ENCODE data around the gene ZNF764.
"Not testable (repeated sequence)": the region's sequence is repeated elsewhere in the genome, so short reads cannot be mapped to it uniquely, and the experiment has no call there.

The ZNF764 gene

DNA sequence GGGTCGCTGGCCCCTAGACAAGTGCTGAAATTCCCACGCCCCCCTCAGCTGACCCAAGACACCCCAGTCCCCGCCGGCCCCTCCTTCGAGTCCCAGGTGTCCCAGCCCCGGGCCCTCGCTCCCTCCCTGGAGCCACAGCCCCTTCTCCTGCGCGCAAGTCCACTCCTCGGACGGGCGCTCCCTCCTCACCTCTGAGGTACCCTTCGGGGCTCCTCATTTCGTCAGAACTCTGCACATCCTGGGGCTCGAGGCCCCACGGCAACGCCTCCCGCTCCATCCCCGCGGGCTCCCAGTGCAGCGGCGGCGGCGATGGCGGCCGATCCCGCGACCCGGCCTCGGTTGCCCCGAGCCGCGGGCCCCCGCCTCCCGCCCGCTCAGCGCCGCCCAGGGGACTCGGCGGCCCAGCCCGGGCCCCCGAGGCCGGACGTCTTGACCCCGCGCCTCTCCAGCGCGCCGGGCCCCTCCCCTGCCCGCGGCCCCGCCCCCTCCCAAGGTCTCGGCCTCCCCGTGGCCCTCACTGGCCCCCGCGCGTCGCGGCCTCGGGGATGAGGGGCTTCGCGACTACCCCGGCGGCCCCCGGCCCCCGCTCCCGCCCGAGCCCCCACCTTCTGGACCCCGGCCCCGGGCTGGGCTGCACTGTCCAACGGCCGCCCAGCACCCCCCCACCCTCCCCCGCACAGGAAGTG is 31.9 kb downstream of the ZNF764 start, which contains the start of gene ZNF768:
ZNF768 (minus strand) TSS at position 430 of the 686 bp plus-strand sequence; CDS start at position 277, 153 bp downstream.
- DNase-seq = peak; percentile 55

DNA sequence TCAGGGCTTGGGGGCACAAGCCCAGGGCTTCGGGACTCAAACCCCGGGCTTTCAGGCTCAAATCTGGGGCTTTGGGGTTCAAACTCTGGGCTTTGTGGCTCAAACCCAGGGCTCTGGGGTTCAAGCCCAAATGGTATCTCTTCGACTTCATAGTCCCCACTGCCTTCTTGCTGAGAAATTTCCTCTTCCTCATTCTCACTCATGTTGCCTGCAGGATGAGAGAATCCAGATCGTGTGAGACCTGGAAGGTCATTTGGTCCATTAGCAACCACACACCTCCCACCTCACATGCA is 32.4 kb downstream of the ZNF764 start:
- DNase-seq = no peak

GRCh38 chr16:30524575-30525568 is 33.3 kb downstream of the ZNF764 start:
- DNase-seq = no peak

GRCh38 chr16:30523768-30524574 is 34.2 kb downstream of the ZNF764 start:
- DNase-seq = no peak

GRCh38 chr16:30522702-30523463 is 35.3 kb downstream of the ZNF764 start:
- DNase-seq = not testable (repeated sequence)

DNA sequence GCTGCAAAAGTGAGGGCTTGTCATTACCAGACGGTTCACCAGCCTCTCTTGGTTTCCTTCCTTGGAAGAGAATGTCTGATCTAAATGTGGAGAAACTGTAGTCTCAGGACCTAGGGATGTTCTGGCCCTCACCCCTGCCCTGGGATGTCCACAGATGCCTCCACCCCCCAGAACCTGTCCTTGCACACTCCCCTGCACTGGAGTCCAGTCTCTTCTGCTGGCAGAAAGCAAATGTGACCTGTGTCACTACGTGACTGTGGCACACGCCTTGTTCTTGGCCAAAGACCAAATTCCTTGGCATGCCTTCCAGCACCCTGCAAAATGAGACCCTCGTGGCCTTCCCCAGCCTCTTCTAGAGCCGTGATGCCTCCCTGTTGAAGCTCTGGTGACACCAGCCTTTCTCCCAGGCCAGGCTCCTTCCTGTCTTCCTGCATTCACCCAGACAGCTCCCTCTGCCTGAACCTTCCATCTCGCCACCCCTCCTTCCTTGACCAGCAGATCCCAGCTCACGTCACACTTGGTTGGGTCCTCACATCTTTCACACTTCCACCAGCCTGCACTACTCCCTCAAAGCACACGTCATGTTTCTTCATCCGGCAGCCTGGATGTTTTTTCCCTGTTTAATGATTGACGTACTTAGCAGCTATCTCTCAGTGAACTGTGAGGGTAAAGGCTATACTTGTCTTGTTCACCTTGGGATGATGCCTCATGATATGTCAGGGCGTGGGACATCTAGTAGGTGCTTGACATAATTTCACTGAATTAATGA is 36.1 kb downstream of the ZNF764 start:
- DNase-seq = no peak

- DNase-seq = no peak
Observed at GRCh38 chr16:30521476-30521872, 36.7 kb downstream of the ZNF764 start.

GRCh38 chr16:30519120-30520049 is 38.8 kb downstream of the ZNF764 start:
- DNase-seq = no peak

DNA sequence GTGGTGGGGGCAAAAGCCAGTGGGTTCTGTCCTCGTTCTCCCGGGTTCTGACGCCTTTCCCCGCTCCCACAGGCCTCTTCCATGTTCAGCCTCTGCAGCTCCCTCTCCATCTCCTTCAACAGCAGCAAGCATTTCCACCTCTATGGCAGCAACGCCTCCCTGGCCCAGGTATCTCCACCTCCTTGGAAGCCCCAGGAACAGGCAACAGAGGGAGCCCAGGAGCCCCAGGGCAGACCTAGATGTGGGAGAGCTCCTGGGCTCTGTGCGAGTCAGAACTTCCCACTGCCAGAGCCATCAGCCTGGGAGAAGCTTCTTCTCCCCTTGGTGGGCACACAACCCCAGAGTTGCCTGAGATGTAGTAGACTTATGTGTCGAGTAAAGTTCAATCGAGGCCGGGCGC is 39.6 kb downstream of the ZNF764 start:
- DNase-seq = no peak

- no peak for DNase-seq
Observed at GRCh38 chr16:30515275-30515674, 42.9 kb downstream of the ZNF764 start.

GRCh38 chr16:30511509-30511908 is 46.7 kb downstream of the ZNF764 start:
- no peak for DNase-seq

- no peak for DNase-seq
Observed at GRCh38 chr16:30510376-30510938, 47.7 kb downstream of the ZNF764 start.

GRCh38 chr16:30509081-30509765 is 49.0 kb downstream of the ZNF764 start:
- DNase-seq = no peak
